HepG2 (cell line): ENCODE results near the gene KRTAP9-2. TPM values are rescaled to one million over a fixed set of nuclear protein-coding genes. Genes with fewer than 3 reads are reported as not detected.

ENCODE experiments used
- ATAC-seq: fragments of 200-7000 bp; cut with Tn5 transposase; 3 replicates; pipeline ENCODE4 v1.9.1; 2020; ENCODE audit warnings: mild to moderate bottlenecking, moderate library complexity
- BruUV-seq: library from RNA; stranded (reverse); fragments of 400-500 nt; replicated peaks from 2 replicates; lab custom pipeline; 2021; lab: Mats Ljungman, UMichigan
- CTCF ChIA-PET: fragments of 300-600 bp; formaldehyde crosslinking; extraction: SDS; loops from one replicate; lab custom pipeline; 2021; ENCODE audit warnings: low total read pairs, inconsistent platforms, low intra/inter-chr PET ratio; lab: Yijun Ruan, JAX
- POLR2A ChIA-PET: fragments of 350-600 bp; sonication (Branson Sonifier 250); formaldehyde crosslinking; loops from one replicate; lab custom pipeline; 2020; ENCODE audit warnings: antibody characterized with exemption, inconsistent platforms; lab: Yijun Ruan, JAX
- DNase-seq: peaks from one replicate; pipeline ENCODE4 v3.0.0-alpha.2; 2015; ENCODE audit warnings: low spot score
- FAIRE-seq: peaks from 3 replicates; lab custom pipeline; 2011; peaks lifted over from hg19 to GRCh38; lab: Jason Lieb, UNC
- H2AFZ ChIP-seq: one replicate; pipeline ENCODE4 v1.6.1; 2011; ENCODE audit warnings: low read length, inconsistent platforms
- H3K27ac ChIP-seq: fragments of 300-600 bp; 3 replicates; pipeline ENCODE4 v1.8.0; 2011; ENCODE audit warnings: mixed run types, mild to moderate bottlenecking, mixed read lengths, low read length, inconsistent platforms; ENCODE audit not compliant: insufficient read depth; ENCODE audit errors: extremely low read length
- H3K27me3 ChIP-seq, 2 experiments: fragments of 200-600 bp in 1 of 2; 2 replicates in 1 of 2; 3 replicates in 1 of 2; pipeline versions ENCODE4 v1.6.0 to v1.8.0; 2011; ENCODE audit warnings: low read length in 2 of 2, mild to moderate bottlenecking in 2 of 2, moderate library complexity in 2 of 2, inconsistent platforms in 1 of 2; ENCODE audit not compliant: insufficient read depth in 2 of 2, control insufficient read depth in 1 of 2
- H3K36me3 ChIP-seq, 2 experiments: fragments of 200-600 bp in 1 of 2; replicated peaks in 1 of 2; 2 replicates in 1 of 2; 3 replicates in 1 of 2; pipeline versions ENCODE4 v1.5.1 to v1.8.0; 2011; ENCODE audit warnings: low read length in 2 of 2, inconsistent platforms in 1 of 2; ENCODE audit not compliant: insufficient read depth in 2 of 2, control insufficient read depth in 1 of 2
- H3K4me1 ChIP-seq: 2 replicates; pipeline ENCODE4 v1.5.1; 2012; ENCODE audit warnings: low read length, inconsistent platforms; ENCODE audit not compliant: insufficient read depth
- H3K4me2 ChIP-seq: 2 replicates; pipeline ENCODE4 v1.6.0; 2011; ENCODE audit warnings: low read depth, low read length, inconsistent platforms
- H3K4me3 ChIP-seq, 3 experiments: fragments of 200-600 bp in 1 of 3; sonication (generic), shearing (Covaris generic) in 1 of 3; replicated peaks in 1 of 3; 2 replicates each; pipeline ENCODE4 v1.5.1; 2011 to 2016; ENCODE audit warnings: low read length in 3 of 3, inconsistent platforms in 2 of 3, low read depth in 2 of 3, mild to moderate bottlenecking in 2 of 3, control low read depth in 1 of 3, mixed read lengths in 1 of 3; ENCODE audit not compliant: insufficient read depth in 1 of 3
- H3K79me2 ChIP-seq: one replicate; pipeline ENCODE4 v1.6.1; 2011; ENCODE audit warnings: low read length, inconsistent platforms; ENCODE audit not compliant: insufficient read depth
- H3K9ac ChIP-seq: 2 replicates; pipeline ENCODE4 v1.6.0; 2011; ENCODE audit warnings: mild to moderate bottlenecking, low read depth, low read length, inconsistent platforms; ENCODE audit not compliant: insufficient read depth
- H3K9me3 ChIP-seq: 2 replicates; pipeline ENCODE4 v1.5.1; 2012; ENCODE audit warnings: mild to moderate bottlenecking, low read length
- H4K20me1 ChIP-seq: 2 replicates; pipeline ENCODE4 v1.6.0; 2011; ENCODE audit warnings: inconsistent platforms, mild to moderate bottlenecking, low read length, moderate library complexity; ENCODE audit not compliant: insufficient read depth
- EED ChIP-seq: sonication (generic); formaldehyde crosslinking; IDR thresholded peaks from 2 replicates; pipeline ENCODE4 v1.5.0; 2020; ENCODE audit warnings: mild to moderate bottlenecking, missing genetic modification reagents
- IRX3 ChIP-seq: sonication (generic); formaldehyde crosslinking; IDR thresholded peaks from 2 replicates; pipeline ENCODE4 v1.8.1; 2023; ENCODE audit warnings: mild to moderate bottlenecking, low read depth, missing genetic modification reagents, borderline replicate concordance
- JARID2 ChIP-seq: sonication (generic); formaldehyde crosslinking; IDR thresholded peaks from 2 replicates; pipeline ENCODE4 v1.8.1; 2023; ENCODE audit warnings: missing genetic modification reagents, inconsistent platforms; ENCODE audit not compliant: insufficient replicate concordance
- MTA1 ChIP-seq: sonication (generic); formaldehyde crosslinking; IDR thresholded peaks from 2 replicates; pipeline ENCODE4 v1.4.0; 2020; ENCODE audit warnings: missing genetic modification reagents, mild to moderate bottlenecking, borderline replicate concordance
- NRL ChIP-seq: sonication (generic); formaldehyde crosslinking; IDR thresholded peaks from 2 replicates; pipeline ENCODE4 v1.5.0; 2020; ENCODE audit warnings: missing genetic modification reagents, mild to moderate bottlenecking, moderate library complexity, borderline replicate concordance
- POLR2AphosphoS5 ChIP-seq: IDR thresholded peaks from 2 replicates; pipeline ENCODE4 v1.6.1; 2012; ENCODE audit warnings: low read depth, low read length
- REPIN1 ChIP-seq: sonication (generic); formaldehyde crosslinking; IDR thresholded peaks from 2 replicates; pipeline ENCODE4 v1.8.0; 2022; ENCODE audit warnings: missing genetic modification reagents, low read depth, mild to moderate bottlenecking, borderline replicate concordance
- SATB2 ChIP-seq: sonication (generic); formaldehyde crosslinking; IDR thresholded peaks from 2 replicates; pipeline ENCODE4 v1.5.0; 2020; ENCODE audit warnings: missing genetic modification reagents
- SIX4 ChIP-seq: sonication (generic); formaldehyde crosslinking; IDR thresholded peaks from 2 replicates; pipeline ENCODE4 v1.4.0; 2020; ENCODE audit warnings: missing genetic modification reagents
- TAF15 ChIP-seq: fragments of 200-400 bp; formaldehyde crosslinking; IDR thresholded peaks from one replicate; pipeline ENCODE4 v1.6.1; 2018; ENCODE audit warnings: mild to moderate bottlenecking, low read depth, low read length; ENCODE audit not compliant: poor library complexity, severe bottlenecking
- ZFYVE20 ChIP-seq: sonication (generic); formaldehyde crosslinking; IDR thresholded peaks from 2 replicates; pipeline ENCODE4 v1.8.0; 2023; ENCODE audit warnings: low read depth, mild to moderate bottlenecking, moderate library complexity, missing genetic modification reagents, borderline replicate concordance
- ZNF264 ChIP-seq: sonication (generic); formaldehyde crosslinking; IDR thresholded peaks from 2 replicates; pipeline ENCODE4 v1.4.0; 2020; ENCODE audit warnings: missing genetic modification reagents
- ZNF549 ChIP-seq: sonication (generic); formaldehyde crosslinking; IDR thresholded peaks from 2 replicates; pipeline ENCODE4 v1.5.0; 2020; ENCODE audit warnings: missing genetic modification reagents
- ZNF557 ChIP-seq: sonication (generic); formaldehyde crosslinking; IDR thresholded peaks from 2 replicates; pipeline ENCODE4 v1.4.0; 2020; ENCODE audit warnings: missing genetic modification reagents
- ZNF83 ChIP-seq: sonication (generic); formaldehyde crosslinking; IDR thresholded peaks from 2 replicates; pipeline ENCODE4 v1.4.0; 2020; ENCODE audit warnings: missing genetic modification reagents, mild to moderate bottlenecking, borderline replicate concordance
- WGBS: methylation state at CpG from one replicate; pipeline ENCODE4 v1.1.6; 2017; ENCODE audit warnings: low lambda C conversion rate; 5-methylcytosine and 5-hydroxymethylcytosine counted together
- in situ Hi-C: cut with HindIII; loops from 2 replicates; pipeline ENCODE4 v1.10.0; 2017; ENCODE audit warnings: low pct_unique_long_range_greater_than_20kb; ENCODE audit not compliant: extremely low pct_ligation_motif_present
- intact Hi-C: fragments of 100-400 bp; cut with micrococcal nuclease; formaldehyde crosslinking; loops from one replicate; pipeline ENCODE4 v1.10.0; 2022; ENCODE audit not compliant: unreplicated experiment
- polyA plus RNA-seq, 8 experiments: library from polyadenylated mRNA; depleted of rRNA in 3 of 8; stranded (reverse) in 7 of 8; unstranded in 1 of 8; fragments of >200 nt; fragmentation: Illumina TruSeq in 4 of 8; extraction: Trizol in 4 of 8; gene quantifications; 2 replicates each; pipeline versions ENCODE4 v1.2.1 to v1.2.3, GENCODE V29; 2011 to 2016; ENCODE audit warnings: low read depth in 4 of 8, missing spikeins in 1 of 8, mixed read lengths in 1 of 8; ENCODE audit not compliant: insufficient read depth in 1 of 8
- total RNA-seq, 5 experiments: library from RNA; depleted of rRNA; stranded (reverse); fragments of >200 nt; fragmentation: Illumina TruSeq; extraction: Trizol; gene quantifications; 2 replicates each; pipeline ENCODE4 v1.2.3, GENCODE V29; 2016; ENCODE audit warnings: low read depth in 1 of 5
- TF ChIP-seq, protein P1 (sequence below): IDR thresholded peaks from 2 replicates; pipeline ENCODE4 v1.6.1; 2016; ENCODE audit warnings: low read depth, borderline replicate concordance
- TF ChIP-seq, protein P2 (sequence below): sonication (generic); formaldehyde crosslinking; conservative IDR thresholded peaks from 2 replicates; pipeline ENCODE4 v1.5.0; 2020; ENCODE audit warnings: missing genetic modification reagents
- TF ChIP-seq, protein P3 (sequence below): sonication (generic); formaldehyde crosslinking; IDR thresholded peaks from 2 replicates; pipeline ENCODE4 v1.4.0; 2020; ENCODE audit warnings: missing genetic modification reagents

The KRTAP9-2 gene
- total and polyA plus RNA-seq, 2 of the 13 experiments (the other 11 are each of a cell fraction or from before 2014, with no cell fraction given), result not detected

DNA sequence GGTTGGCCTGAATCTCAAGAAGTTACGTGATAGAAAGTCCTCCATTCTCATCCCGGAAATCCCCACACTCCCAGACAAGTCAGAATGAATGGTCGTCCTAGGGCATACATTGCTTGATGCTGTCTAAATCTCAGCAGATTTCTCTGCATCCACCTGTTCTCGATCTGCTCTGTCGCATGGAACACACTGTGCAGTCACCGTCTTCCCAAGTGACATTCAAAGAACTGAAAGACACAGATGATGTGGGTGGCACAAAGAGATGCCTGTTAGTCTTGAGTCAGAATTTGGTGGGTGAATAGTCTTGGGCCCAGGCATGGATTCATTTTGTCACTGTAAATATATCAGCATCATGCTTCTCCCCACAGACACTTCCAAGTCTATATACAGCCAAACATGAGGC, 5.3 kb downstream of the KRTAP9-2 start:
- Histone ChIP-seq H3K27me3 (peaks cover 0 to 5% of the 10 kb centered on the region in 2 experiments; a peak in 1 of 5 replicates), H3K36me3 (no peaks in the 10 kb centered on the region), H3K9ac (no peak overlapping the region)
- ATAC-seq, result no peak
- in situ Hi-C loops (no loop called here), intact Hi-C loops (no loop called here)
- 11% methylated on average over 6 of the region's 6 CpGs for whole genome bisulfite sequencing
- FAIRE-seq, result no peak
- no peak for TF ChIP-seq ZNF557
- TF ChIP-seq ZFYVE20 (CRISPR knock-in tag), result no peak
- no peak for TF ChIP-seq MTA1
- no peak for TF ChIP-seq ZNF549 (CRISPR knock-in tag)
- TF ChIP-seq, protein P1, sequence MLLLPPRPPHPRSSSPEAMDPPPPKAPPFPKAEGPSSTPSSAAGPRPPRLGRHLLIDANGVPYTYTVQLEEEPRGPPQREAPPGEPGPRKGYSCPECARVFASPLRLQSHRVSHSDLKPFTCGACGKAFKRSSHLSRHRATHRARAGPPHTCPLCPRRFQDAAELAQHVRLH (CRISPR knock-in tag), result no peak
- no peak for TF ChIP-seq SIX4 (CRISPR knock-in tag)
- TF ChIP-seq, protein P2, sequence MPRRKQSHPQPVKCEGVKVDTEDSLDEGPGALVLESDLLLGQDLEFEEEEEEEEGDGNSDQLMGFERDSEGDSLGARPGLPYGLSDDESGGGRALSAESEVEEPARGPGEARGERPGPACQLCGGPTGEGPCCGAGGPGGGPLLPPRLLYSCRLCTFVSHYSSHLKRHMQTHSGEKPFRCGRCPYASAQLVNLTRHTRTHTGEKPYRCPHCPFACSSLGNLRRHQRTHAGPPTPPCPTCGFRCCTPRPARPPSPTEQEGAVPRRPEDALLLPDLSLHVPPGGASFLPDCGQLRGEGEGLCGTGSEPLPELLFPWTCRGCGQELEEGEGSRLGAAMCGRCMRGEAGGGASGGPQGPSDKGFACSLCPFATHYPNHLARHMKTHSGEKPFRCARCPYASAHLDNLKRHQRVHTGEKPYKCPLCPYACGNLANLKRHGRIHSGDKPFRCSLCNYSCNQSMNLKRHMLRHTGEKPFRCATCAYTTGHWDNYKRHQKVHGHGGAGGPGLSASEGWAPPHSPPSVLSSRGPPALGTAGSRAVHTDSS (CRISPR knock-in tag), result no peak
- TF ChIP-seq EED (CRISPR knock-in tag), result no peak
- TF ChIP-seq SATB2 (CRISPR knock-in tag), result no peak
- no peak for TF ChIP-seq ZNF264
- TF ChIP-seq NRL (CRISPR knock-in tag), result no peak
- TF ChIP-seq POLR2AphosphoS5, result no peak
- no peak for TF ChIP-seq REPIN1
- TF ChIP-seq, protein P3, sequence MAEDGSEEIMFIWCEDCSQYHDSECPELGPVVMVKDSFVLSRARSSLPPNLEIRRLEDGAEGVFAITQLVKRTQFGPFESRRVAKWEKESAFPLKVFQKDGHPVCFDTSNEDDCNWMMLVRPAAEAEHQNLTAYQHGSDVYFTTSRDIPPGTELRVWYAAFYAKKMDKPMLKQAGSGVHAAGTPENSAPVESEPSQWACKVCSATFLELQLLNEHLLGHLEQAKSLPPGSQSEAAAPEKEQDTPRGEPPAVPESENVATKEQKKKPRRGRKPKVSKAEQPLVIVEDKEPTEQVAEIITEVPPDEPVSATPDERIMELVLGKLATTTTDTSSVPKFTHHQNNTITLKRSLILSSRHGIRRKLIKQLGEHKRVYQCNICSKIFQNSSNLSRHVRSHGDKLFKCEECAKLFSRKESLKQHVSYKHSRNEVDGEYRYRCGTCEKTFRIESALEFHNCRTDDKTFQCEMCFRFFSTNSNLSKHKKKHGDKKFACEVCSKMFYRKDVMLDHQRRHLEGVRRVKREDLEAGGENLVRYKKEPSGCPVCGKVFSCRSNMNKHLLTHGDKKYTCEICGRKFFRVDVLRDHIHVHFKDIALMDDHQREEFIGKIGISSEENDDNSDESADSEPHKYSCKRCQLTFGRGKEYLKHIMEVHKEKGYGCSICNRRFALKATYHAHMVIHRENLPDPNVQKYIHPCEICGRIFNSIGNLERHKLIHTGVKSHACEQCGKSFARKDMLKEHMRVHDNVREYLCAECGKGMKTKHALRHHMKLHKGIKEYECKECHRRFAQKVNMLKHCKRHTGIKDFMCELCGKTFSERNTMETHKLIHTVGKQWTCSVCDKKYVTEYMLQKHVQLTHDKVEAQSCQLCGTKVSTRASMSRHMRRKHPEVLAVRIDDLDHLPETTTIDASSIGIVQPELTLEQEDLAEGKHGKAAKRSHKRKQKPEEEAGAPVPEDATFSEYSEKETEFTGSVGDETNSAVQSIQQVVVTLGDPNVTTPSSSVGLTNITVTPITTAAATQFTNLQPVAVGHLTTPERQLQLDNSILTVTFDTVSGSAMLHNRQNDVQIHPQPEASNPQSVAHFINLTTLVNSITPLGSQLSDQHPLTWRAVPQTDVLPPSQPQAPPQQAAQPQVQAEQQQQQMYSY, result no peak
- no peak for TF ChIP-seq IRX3 (CRISPR knock-in tag)
- TF ChIP-seq TAF15, result no peak
- no peak for TF ChIP-seq JARID2 (CRISPR knock-in tag)
- TF ChIP-seq ZNF83 (CRISPR knock-in tag), result no peak
- TF ChIP-seq, all 625 proteins: peak for 0
- Histone ChIP-seq H3K9me3 (no peaks in the 10 kb centered on the region), H3K4me2 (no peak overlapping the region), H3K79me2 (no peaks in the 10 kb centered on the region), H3K27ac (no peak overlapping the region), H3K4me3 (no peak overlapping the region), H3K4me1 (no peaks in the 10 kb centered on the region), H4K20me1 (no peaks in the 10 kb centered on the region), H2AFZ (no peak overlapping the region)
- ChIA-PET POLR2A (no interaction called here), CTCF (no interaction called here)
- no TSS peak for BruUV-seq
- DNase-seq, result no peak
